ENCODE data around the gene SMAD5.

Gene SMAD5

GRCh38 chr5:136155078-136155477, 22.4 kb downstream of the SMAD5 start:
- TF ChIP-seq CTCF (IDR thresholded peaks at IDR 0.05; ENCODE audit: low read depth, low read length) = no peak
- no peak overlapping the region for H3K4me3 ChIP-seq (ENCODE audit: low read depth, low read length)

GRCh38 chr5:136155761-136156160, 23.1 kb downstream of the SMAD5 start:
- H3K4me3 ChIP-seq (ENCODE audit: low read depth, low read length) = no peak overlapping the region
- no peak for TF ChIP-seq CTCF (IDR thresholded peaks at IDR 0.05; ENCODE audit: low read depth, low read length)

- H3K4me3 ChIP-seq (ENCODE audit: low read depth, low read length) = no peak overlapping the region
- no peak for TF ChIP-seq CTCF (IDR thresholded peaks at IDR 0.05; ENCODE audit: low read depth, low read length)
Measured at GRCh38 chr5:136157514-136157913, 24.9 kb downstream of the SMAD5 start.

DNA sequence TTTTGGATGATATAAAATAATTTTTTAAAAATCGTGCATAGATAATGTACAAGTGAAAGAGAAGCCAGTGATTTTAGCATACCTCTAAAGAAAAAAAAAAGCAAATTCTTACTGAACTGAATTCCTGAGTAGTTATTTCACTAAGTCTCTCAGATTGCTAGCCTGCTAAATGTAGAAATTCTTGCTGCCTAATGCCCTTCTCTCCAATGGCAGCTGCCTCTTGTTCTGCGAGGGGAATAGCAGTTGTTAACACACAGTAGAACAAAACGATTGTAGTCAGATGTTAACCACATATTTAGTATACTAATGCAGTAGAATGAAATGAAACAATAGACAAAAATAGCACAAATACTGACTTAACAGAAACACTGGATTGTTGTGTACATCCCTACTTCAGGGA, 26.8 kb downstream of the SMAD5 start:
- no peak overlapping the region for H3K4me3 ChIP-seq (ENCODE audit: low read depth, low read length)

GRCh38 chr5:136162008-136162407, 29.4 kb downstream of the SMAD5 start:
- H3K4me3 ChIP-seq (ENCODE audit: low read depth, low read length) = no peak overlapping the region
- no peak for TF ChIP-seq CTCF (IDR thresholded peaks at IDR 0.05; ENCODE audit: low read depth, low read length)

More for the DNA sequence above, 26.8 kb downstream of the SMAD5 start:
- TF ChIP-seq CTCF (IDR thresholded peaks at IDR 0.05; ENCODE audit: low read depth, low read length) = no peak

DNA sequence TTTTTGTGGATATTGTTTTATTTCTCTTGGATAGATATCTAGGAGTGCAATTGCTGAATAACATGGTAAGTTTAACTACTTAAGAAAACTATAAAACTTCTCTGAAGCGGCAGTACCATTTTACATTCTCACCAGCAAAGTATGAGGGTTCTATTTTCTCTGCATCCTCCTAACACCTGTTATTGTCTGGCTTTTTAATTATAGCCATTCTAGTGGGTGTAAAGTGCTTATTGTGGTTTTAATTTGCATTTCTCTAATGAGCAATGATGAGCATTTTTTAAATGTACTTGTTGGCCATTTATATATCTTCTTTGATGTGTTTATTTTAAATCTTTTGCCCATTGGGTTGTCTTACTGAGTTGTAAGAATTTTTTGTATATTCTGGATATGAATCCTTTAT, 31.6 kb downstream of the SMAD5 start:
- no peak for TF ChIP-seq CTCF (IDR thresholded peaks at IDR 0.05; ENCODE audit: low read depth, low read length)

GRCh38 chr5:136166909-136167308, 34.3 kb downstream of the SMAD5 start:
- TF ChIP-seq CTCF (IDR thresholded peaks at IDR 0.05; ENCODE audit: low read depth, low read length) = no peak
- H3K4me3 ChIP-seq (ENCODE audit: low read depth, low read length) = no peak overlapping the region

More for the DNA sequence above, 31.6 kb downstream of the SMAD5 start:
- H3K4me3 ChIP-seq (ENCODE audit: low read depth, low read length) = no peak overlapping the region
